CD4-positive, alpha-beta T cell treated with Interleukin-17A for 4 hours (primary cell): ENCODE results near the gene HOXB5.

ENCODE experiments used
- DNase-seq: peaks from one replicate; pipeline ENCODE4 v3.0.0-alpha.2; 2020; ENCODE audit warnings: mixed read lengths

HOXB5 gene

GRCh38 chr17:48593126-48593829, at the start of gene HOXB5:
Gene HOXB5, minus strand, starts transcription at chr17:48593779. Its CDS starts 97 bp downstream, at chr17:48593682.
- peak; percentile 49 for DNase-seq

GRCh38 chr17:48642843-48643696, 49.5 kb upstream of the HOXB5 start:
- no peak for DNase-seq

GRCh38 chr17:48642059-48642842, 48.7 kb upstream of the HOXB5 start:
- no peak for DNase-seq

- DNase-seq = no peak
Observed at GRCh38 chr17:48641541-48642058, 48.0 kb upstream of the HOXB5 start.

- DNase-seq = no peak
Observed at GRCh38 chr17:48640858-48641180, 47.2 kb upstream of the HOXB5 start.

GRCh38 chr17:48639982-48640857, 46.6 kb upstream of the HOXB5 start:
- DNase-seq = no peak

- no peak for DNase-seq
Observed at GRCh38 chr17:48639136-48639535, 45.6 kb upstream of the HOXB5 start.

GRCh38 chr17:48637323-48638260, 44.0 kb upstream of the HOXB5 start:
- DNase-seq = no peak

GRCh38 chr17:48636177-48637018, 42.8 kb upstream of the HOXB5 start:
- peak; percentile 76 for DNase-seq

- DNase-seq = no peak
Observed at GRCh38 chr17:48634493-48635208, 41.1 kb upstream of the HOXB5 start.

- no peak for DNase-seq
Observed at GRCh38 chr17:48633266-48633677, 39.7 kb upstream of the HOXB5 start.

GRCh38 chr17:48632579-48633265, 39.1 kb upstream of the HOXB5 start:
- DNase-seq = no peak

- no peak for DNase-seq
Observed at GRCh38 chr17:48631693-48632578, 38.4 kb upstream of the HOXB5 start.

- no peak for DNase-seq
Observed at GRCh38 chr17:48630925-48631692, 37.5 kb upstream of the HOXB5 start.

GRCh38 chr17:48630009-48630924, 36.7 kb upstream of the HOXB5 start:
- DNase-seq = no peak

- no peak for DNase-seq
Observed at GRCh38 chr17:48629411-48629759, 35.8 kb upstream of the HOXB5 start.
